Esophagus muscularis mucosa (tissue), 3 donors: ENCODE data around the gene DCHS1.

Experiments
- CTCF ChIP-seq, 3 experiments: fragments of 200-600 bp in 2 of 3; fragments of 450-650 bp in 1 of 3; sonication (generic) in 2 of 3; IDR thresholded peaks; one replicate each; pipeline ENCODE4 v1.5.1; 2017 to 2019; ENCODE audit warnings: antibody characterized with exemption in 3 of 3, mild to moderate bottlenecking in 2 of 3, moderate library complexity in 1 of 3
- POLR2A ChIP-seq: fragments of 450-650 bp; IDR thresholded peaks from one replicate; pipeline ENCODE4 v1.6.1; 2017; ENCODE audit warnings: antibody characterized with exemption, moderate library complexity, mild to moderate bottlenecking, low read depth

GRCh38 chr11:6692128-6692527 lies 36.5 kb upstream of the DCHS1 start:
- no peak for TF ChIP-seq CTCF (IDR thresholded peaks at IDR 0.05)
- TF ChIP-seq POLR2A = no peak
